Measurements from ENCODE around the gene SERPINI2.
"Not testable (repeated sequence)": the region's sequence is repeated elsewhere in the genome, so short reads cannot be mapped to it uniquely, and the experiment has no call there.

SERPINI2 gene

DNA sequence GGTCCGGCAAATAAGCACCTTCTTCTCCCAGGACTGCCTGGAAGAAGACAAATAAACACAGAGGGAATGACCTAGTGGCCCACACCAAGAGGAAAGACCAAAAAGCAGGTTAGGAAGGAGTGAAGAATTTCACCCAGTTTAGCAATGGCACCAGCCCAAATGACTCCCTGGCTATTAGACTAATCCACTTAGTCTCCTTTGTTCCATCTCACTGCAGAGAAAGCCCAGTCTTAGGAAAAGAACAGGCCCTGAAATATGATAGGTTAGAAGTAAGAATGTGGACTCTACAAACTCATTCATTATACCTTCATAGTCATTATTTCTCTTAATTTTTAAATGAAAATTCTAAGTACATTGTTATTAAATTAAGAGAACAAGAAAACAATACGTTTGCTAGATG, 23.2 kb downstream of the SERPINI2 start:
- no peak for DNase-seq (ENCODE audit: extremely low read depth, low read depth)
- TF ChIP-seq, protein P1, sequence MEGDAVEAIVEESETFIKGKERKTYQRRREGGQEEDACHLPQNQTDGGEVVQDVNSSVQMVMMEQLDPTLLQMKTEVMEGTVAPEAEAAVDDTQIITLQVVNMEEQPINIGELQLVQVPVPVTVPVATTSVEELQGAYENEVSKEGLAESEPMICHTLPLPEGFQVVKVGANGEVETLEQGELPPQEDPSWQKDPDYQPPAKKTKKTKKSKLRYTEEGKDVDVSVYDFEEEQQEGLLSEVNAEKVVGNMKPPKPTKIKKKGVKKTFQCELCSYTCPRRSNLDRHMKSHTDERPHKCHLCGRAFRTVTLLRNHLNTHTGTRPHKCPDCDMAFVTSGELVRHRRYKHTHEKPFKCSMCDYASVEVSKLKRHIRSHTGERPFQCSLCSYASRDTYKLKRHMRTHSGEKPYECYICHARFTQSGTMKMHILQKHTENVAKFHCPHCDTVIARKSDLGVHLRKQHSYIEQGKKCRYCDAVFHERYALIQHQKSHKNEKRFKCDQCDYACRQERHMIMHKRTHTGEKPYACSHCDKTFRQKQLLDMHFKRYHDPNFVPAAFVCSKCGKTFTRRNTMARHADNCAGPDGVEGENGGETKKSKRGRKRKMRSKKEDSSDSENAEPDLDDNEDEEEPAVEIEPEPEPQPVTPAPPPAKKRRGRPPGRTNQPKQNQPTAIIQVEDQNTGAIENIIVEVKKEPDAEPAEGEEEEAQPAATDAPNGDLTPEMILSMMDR (IDR thresholded peaks at IDR 0.05; ENCODE audit: low read depth, low read length): no peak

DNA sequence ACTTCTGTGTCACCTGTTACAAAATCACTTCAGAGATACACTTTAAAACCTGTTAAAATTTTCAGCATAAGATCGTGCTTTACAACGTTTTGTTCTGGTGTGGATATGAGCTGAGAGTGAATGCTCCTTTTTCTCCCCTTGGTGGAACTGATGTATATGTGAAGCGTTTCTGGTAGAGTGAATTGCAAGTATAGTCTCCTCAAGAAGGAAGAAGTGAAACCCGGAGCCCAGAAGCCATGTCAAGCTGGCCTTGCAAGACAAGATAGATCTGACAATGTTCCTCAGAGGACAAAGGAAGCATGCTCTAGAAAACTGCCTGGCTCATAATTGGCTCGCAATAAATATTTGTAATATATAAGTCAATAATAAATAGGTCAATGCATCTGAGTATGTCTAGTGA, 23.6 kb downstream of the SERPINI2 start:
- DNase-seq (ENCODE audit: extremely low read depth, low read depth): no peak

DNA sequence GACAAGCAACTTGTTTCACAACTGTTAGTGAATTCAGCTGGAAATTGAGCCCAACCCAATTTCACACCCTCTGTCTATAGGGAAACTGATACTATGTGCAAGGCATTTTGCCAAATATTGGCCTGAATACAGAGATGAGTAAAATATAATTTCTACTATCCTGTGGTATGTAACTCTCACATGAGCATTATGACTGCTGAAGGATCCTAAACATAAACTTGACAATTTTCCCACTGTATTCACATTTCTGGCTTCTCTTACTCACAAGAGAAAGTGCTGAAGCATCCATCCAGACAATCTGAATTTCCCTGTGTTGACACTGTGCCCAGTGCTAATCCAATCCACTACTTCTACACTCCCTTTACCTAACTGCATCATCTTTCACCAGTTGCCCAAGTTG, 28.4 kb downstream of the SERPINI2 start:
- DNase-seq (ENCODE audit: extremely low read depth, low read depth): no peak
- TF ChIP-seq, protein P1 (IDR thresholded peaks at IDR 0.05; ENCODE audit: low read depth, low read length): no peak

More for the DNA sequence above, 23.6 kb downstream of the SERPINI2 start:
- TF ChIP-seq, protein P1 (IDR thresholded peaks at IDR 0.05; ENCODE audit: low read depth, low read length): no peak

DNA sequence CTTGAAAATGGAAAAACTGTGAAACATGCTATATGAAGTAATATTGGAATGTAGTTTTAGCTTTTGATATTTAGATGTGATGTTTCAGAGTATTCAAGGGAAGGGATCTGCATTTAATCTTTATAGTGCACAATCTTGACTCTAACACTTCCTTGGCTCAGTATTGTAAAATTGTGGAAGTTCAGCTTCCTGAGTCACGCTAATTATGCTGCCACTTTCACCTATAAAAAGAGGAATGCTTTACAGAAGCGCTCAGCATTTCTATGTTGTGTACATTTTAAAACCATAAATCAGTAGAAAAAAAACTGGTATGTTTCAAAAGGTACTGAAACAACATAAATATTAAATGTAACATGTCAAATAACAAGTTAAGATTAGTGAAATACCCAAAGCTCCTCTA, 32.6 kb downstream of the SERPINI2 start:
- TF ChIP-seq, protein P1 (IDR thresholded peaks at IDR 0.05; ENCODE audit: low read depth, low read length): no peak
- DNase-seq (ENCODE audit: extremely low read depth, low read depth): no peak

DNA sequence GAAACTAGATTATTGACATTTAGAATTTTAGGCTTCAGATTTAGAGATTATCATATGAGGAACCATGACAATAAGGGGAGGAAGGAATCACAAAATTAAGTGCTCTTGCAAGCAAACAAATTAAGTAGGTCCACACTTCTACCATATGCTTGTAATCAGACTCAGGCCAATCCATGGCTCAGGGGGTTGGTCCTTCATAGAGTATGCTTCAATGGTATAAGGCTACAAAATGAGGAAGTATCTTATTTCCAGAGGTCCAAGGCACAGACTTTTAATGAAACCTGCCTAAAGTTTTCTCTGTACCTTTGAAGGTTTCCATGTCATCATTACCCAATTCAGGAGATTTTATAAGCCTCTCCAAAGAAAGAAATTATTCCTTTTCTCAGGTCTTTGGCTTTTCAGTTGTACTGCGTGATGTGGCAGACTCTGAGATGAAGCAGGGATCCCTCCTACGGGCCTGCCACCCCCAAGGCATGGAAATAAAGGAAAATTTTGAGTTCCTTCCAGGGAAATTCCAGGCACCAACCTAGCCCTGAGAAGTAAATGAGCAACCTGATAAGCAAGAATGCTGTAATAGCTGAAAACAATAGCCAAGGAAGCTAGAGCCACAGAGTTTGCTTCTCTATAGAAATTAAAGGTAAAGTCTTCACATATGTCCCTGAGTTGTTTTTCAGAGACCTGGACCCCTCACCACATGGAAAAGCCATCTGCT, 36.3 kb downstream of the SERPINI2 start:
- no peak for DNase-seq (ENCODE audit: extremely low read depth, low read depth)
- TF ChIP-seq, protein P1 (IDR thresholded peaks at IDR 0.05; ENCODE audit: low read depth, low read length): no peak

DNA sequence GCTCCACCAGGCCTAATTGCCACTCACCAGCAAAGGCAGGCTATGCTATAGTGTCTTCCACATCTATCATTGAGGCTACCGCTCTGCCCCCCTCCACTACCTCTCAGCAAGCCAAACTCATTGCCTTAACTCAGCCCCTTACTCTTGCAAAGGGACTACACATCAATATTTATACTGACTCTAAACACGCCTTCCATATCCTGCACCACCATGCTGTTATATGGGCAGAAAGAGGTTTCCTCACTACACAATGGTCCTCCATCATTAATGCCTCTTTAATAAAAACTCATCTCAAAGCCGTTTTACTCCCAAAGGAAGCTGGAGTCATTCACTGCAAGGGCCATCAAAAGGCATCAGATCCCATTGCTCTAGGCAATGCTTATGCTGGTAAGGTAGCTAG, 46.9 kb downstream of the SERPINI2 start:
- DNase-seq (ENCODE audit: extremely low read depth, low read depth): not testable (repeated sequence)

DNA sequence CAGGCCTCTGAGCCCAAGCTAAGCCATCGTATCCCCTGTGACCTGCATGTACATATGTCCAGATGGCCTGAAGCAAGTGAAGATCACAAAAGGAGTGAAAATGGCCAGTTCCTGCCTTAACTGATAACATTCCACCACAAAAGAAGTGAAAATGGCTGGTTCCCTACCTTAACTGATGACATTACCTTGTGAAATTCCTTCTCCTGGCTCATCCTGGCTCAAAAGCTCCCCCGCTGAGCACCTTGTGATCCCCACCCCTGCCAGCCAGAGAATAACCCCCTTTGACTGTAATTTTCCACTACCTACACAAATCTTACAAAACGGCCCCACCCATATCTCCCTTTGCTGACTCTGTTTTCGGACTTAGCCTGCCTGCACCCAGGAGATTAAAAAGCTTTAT, 51.4 kb downstream of the SERPINI2 start:
- DNase-seq (ENCODE audit: extremely low read depth, low read depth): not testable (repeated sequence)

DNA sequence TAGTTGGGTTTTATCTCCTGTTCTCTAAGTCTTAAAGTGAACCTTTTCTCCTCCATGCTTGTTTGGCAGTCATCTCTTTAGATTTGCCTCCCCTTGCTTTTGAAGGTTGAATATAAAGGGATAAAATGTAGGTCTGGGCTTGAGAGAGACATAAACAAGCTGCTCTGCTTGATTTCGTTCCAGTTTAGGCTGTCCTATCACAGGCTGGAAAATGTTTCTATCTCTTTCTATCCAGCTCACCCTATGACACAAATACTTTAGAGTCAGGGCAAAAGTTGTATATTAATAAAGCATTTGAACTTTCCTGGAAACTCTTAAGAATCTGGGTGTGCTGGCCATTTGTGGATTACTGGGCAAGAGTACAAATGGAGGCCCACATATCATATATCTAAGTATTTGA, 64.2 kb downstream of the SERPINI2 start:
- TF ChIP-seq, protein P1 (IDR thresholded peaks at IDR 0.05; ENCODE audit: low read depth, low read length): no peak
- DNase-seq (ENCODE audit: extremely low read depth, low read depth): no peak
